Measurements from ENCODE around the gene GHRH.

Gene GHRH

DNA sequence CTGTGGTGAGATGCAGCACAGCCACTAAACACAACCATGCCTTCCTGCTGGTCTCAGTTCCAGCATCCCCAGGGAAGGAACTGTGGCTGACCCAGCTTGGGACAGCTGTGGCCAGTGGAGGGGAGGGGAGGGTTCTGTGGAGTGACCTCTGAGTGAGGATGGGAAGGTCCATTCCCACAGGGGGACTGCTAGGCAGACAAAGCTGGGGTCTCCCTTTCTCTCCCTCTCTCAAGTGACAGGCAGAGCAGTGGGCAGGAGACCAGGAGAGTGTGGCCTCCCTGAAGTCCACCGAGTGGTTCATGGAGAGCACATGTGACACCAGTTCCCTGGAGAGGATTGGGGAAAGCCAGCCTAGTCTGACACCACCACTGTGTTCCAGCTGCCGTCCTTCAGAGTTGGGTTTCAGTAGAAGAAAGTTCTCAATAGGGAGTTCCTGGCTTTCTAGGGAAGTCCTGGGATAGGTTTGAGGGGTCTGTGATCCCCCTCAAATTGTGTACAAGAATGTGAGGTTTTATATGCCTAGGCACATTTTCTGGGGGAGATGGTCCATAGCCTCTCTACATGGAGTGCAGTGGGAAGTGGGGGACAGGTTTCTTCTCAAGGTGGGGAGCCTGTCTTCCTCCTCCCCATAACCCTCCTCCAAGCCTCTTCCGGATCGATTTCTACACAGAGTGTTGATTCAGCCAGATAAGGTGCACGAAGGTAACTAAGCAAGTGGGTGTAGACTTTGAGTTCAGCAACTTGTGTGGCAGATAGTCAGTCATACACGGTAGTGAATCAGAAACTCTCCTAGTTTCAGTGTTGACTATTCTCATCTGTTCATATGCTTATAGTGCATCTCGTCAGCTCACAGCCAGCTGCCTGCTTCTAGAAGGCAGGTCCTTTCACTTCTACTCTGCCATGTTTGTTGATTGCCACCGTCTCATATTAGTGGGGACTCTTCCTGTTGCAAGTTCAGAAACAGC lies 46.8 kb upstream of the GHRH start:
- TF ChIP-seq YY1 (IDR thresholded peaks at IDR 0.05; ENCODE audit: low read depth) (no peak), TAF1 (IDR thresholded peaks at IDR 0.05; ENCODE audit: low read depth) (no peak), NFIC (IDR thresholded peaks at IDR 0.05) (no peak), TCF12 (IDR thresholded peaks at IDR 0.05; ENCODE audit: low read depth) (no peak), EGR1 (IDR thresholded peaks at IDR 0.05) (no peak), CEBPB (IDR thresholded peaks at IDR 0.05) (no peak), EP300 (IDR thresholded peaks at IDR 0.05; ENCODE audit: borderline replicate concordance) (no peak), RAD21 (IDR thresholded peaks at IDR 0.05; ENCODE audit: low read depth) (no peak), CREB1 (IDR thresholded peaks at IDR 0.05; ENCODE audit: low read depth) (no peak), ZBTB7A (IDR thresholded peaks at IDR 0.05; ENCODE audit: low read depth) (no peak), FOXM1 (IDR thresholded peaks at IDR 0.05; ENCODE audit: borderline replicate concordance, low read depth) (no peak), TEAD4 (IDR thresholded peaks at IDR 0.05) (no peak)
- TF ChIP-seq, protein P1, sequence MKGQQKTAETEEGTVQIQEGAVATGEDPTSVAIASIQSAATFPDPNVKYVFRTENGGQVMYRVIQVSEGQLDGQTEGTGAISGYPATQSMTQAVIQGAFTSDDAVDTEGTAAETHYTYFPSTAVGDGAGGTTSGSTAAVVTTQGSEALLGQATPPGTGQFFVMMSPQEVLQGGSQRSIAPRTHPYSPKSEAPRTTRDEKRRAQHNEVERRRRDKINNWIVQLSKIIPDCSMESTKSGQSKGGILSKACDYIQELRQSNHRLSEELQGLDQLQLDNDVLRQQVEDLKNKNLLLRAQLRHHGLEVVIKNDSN (IDR thresholded peaks at IDR 0.05), result no peak
- TF ChIP-seq, protein P2, sequence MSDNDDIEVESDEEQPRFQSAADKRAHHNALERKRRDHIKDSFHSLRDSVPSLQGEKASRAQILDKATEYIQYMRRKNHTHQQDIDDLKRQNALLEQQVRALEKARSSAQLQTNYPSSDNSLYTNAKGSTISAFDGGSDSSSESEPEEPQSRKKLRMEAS (IDR thresholded peaks at IDR 0.05), result no peak
- TF ChIP-seq, protein P3, sequence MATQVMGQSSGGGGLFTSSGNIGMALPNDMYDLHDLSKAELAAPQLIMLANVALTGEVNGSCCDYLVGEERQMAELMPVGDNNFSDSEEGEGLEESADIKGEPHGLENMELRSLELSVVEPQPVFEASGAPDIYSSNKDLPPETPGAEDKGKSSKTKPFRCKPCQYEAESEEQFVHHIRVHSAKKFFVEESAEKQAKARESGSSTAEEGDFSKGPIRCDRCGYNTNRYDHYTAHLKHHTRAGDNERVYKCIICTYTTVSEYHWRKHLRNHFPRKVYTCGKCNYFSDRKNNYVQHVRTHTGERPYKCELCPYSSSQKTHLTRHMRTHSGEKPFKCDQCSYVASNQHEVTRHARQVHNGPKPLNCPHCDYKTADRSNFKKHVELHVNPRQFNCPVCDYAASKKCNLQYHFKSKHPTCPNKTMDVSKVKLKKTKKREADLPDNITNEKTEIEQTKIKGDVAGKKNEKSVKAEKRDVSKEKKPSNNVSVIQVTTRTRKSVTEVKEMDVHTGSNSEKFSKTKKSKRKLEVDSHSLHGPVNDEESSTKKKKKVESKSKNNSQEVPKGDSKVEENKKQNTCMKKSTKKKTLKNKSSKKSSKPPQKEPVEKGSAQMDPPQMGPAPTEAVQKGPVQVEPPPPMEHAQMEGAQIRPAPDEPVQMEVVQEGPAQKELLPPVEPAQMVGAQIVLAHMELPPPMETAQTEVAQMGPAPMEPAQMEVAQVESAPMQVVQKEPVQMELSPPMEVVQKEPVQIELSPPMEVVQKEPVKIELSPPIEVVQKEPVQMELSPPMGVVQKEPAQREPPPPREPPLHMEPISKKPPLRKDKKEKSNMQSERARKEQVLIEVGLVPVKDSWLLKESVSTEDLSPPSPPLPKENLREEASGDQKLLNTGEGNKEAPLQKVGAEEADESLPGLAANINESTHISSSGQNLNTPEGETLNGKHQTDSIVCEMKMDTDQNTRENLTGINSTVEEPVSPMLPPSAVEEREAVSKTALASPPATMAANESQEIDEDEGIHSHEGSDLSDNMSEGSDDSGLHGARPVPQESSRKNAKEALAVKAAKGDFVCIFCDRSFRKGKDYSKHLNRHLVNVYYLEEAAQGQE (IDR thresholded peaks at IDR 0.05; ENCODE audit: low read depth), result no peak

DNA sequence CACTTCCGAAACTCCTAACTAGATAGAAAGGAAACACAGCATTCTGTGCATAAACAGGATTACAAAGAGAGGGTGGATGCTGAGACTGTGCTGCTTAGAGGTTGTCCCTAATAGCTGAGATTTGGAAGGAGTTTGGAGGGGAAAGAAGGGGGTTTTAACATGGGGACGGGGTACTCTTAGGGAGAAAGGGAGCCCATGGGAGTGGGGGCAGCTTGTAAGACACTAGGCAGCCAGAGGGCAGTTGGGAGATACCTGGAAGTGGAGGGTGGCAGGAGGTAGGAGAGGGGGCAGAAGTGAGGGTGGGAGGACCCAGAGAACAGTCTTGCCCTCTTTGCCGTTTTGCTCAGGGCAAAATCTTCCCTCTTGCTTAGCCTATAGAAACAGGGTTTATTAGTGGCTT lies 44.2 kb upstream of the GHRH start:
- no peak for TF ChIP-seq CEBPB (IDR thresholded peaks at IDR 0.05)
- TF ChIP-seq, protein P2 (IDR thresholded peaks at IDR 0.05), result no peak
- TF ChIP-seq TEAD4 (IDR thresholded peaks at IDR 0.05), result no peak
- TF ChIP-seq FOXM1 (IDR thresholded peaks at IDR 0.05; ENCODE audit: borderline replicate concordance, low read depth), result no peak
- no peak for TF ChIP-seq EP300 (IDR thresholded peaks at IDR 0.05; ENCODE audit: borderline replicate concordance)
- no peak for TF ChIP-seq TCF12 (IDR thresholded peaks at IDR 0.05; ENCODE audit: low read depth)
- no peak for TF ChIP-seq ZBTB7A (IDR thresholded peaks at IDR 0.05; ENCODE audit: low read depth)
- TF ChIP-seq, protein P1 (IDR thresholded peaks at IDR 0.05), result no peak
- no peak for TF ChIP-seq CREB1 (IDR thresholded peaks at IDR 0.05; ENCODE audit: low read depth)
- no peak for TF ChIP-seq YY1 (IDR thresholded peaks at IDR 0.05; ENCODE audit: low read depth)
- TF ChIP-seq TAF1 (IDR thresholded peaks at IDR 0.05; ENCODE audit: low read depth), result no peak
- TF ChIP-seq, protein P3 (IDR thresholded peaks at IDR 0.05; ENCODE audit: low read depth), result no peak
- TF ChIP-seq NFIC (IDR thresholded peaks at IDR 0.05), result no peak
- no peak for TF ChIP-seq RAD21 (IDR thresholded peaks at IDR 0.05; ENCODE audit: low read depth)
- TF ChIP-seq EGR1 (IDR thresholded peaks at IDR 0.05), result no peak

DNA sequence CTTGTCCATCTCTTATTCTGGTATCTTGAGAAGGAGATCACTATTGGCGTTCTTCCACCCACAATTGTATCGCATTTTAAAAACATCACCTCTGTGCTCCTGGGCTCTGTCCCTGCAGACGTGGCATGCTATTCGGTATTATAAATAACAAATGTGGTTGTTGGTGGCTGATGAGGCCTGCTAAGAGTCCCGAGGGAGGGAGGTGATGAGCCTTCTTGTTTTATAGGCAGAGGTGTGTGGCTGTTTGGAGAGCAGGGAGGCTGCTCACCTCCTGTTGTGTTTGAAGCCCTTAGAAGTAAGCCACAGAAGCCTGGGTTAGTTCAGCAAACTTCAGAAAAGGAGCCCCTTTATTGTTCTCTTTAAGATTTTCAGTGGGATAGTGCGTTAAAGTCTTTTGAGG lies 43.5 kb upstream of the GHRH start:
- TF ChIP-seq, protein P1 (IDR thresholded peaks at IDR 0.05), result no peak
- TF ChIP-seq RAD21 (IDR thresholded peaks at IDR 0.05; ENCODE audit: low read depth) (no peak), CREB1 (IDR thresholded peaks at IDR 0.05; ENCODE audit: low read depth) (no peak), EGR1 (IDR thresholded peaks at IDR 0.05) (no peak), EP300 (IDR thresholded peaks at IDR 0.05; ENCODE audit: borderline replicate concordance) (no peak), TAF1 (IDR thresholded peaks at IDR 0.05; ENCODE audit: low read depth) (no peak), TEAD4 (IDR thresholded peaks at IDR 0.05) (no peak), CEBPB (IDR thresholded peaks at IDR 0.05) (no peak), NFIC (IDR thresholded peaks at IDR 0.05) (no peak), FOXM1 (IDR thresholded peaks at IDR 0.05; ENCODE audit: borderline replicate concordance, low read depth) (no peak), ZBTB7A (IDR thresholded peaks at IDR 0.05; ENCODE audit: low read depth) (no peak), YY1 (IDR thresholded peaks at IDR 0.05; ENCODE audit: low read depth) (no peak), TCF12 (IDR thresholded peaks at IDR 0.05; ENCODE audit: low read depth) (no peak)
- TF ChIP-seq, protein P3 (IDR thresholded peaks at IDR 0.05; ENCODE audit: low read depth), result no peak
- TF ChIP-seq, protein P2 (IDR thresholded peaks at IDR 0.05), result no peak
